Sigmoid colon (tissue), 7 donors: Measurements from ENCODE around the gene ITGAD. TPM values are rescaled to one million over a fixed set of nuclear protein-coding genes. Genes with fewer than 3 reads are reported as not detected.
A peak's percentile ranks its signal among the peaks of the same experiment; 100 is the strongest.

Source experiments
- DNase-seq: peaks from one replicate; pipeline ENCODE4 v3.0.0-alpha.2; 2019
- H3K27ac ChIP-seq, 4 donors: fragments of 200-600 bp; sonication (generic); one replicate each; pipeline ENCODE4 v1.5.1; 2016 to 2019; ENCODE audit warnings: mild to moderate bottlenecking in 1 of 4
- H3K27me3 ChIP-seq, 3 donors: fragments of 200-600 bp; sonication (generic); one replicate each; pipeline ENCODE4 v1.5.1; 2019; ENCODE audit warnings: mild to moderate bottlenecking in 1 of 3
- H3K36me3 ChIP-seq, 4 donors: fragments of 200-600 bp; sonication (generic); one replicate each; pipeline ENCODE4 v1.5.1; 2016 to 2019
- H3K4me1 ChIP-seq, 4 donors: fragments of 200-600 bp; sonication (generic); one replicate each; pipeline ENCODE4 v1.5.1; 2017 to 2019
- H3K4me3 ChIP-seq, 4 donors: fragments of 200-600 bp; sonication (generic); one replicate each; pipeline ENCODE4 v1.5.1; 2017 to 2019; ENCODE audit warnings: mild to moderate bottlenecking in 2 of 4, moderate library complexity in 1 of 4
- H3K9me3 ChIP-seq, 4 donors: fragments of 200-600 bp in 3 of 4; sonication (generic) in 3 of 4; one replicate each; pipeline versions ENCODE4 v1.5.1 to v1.6.1; 2013 to 2019
- EP300 ChIP-seq, 4 donors: sonication (generic); formaldehyde crosslinking; IDR thresholded peaks; one replicate each; pipeline ENCODE4 v1.6.1; 2017; ENCODE audit warnings: antibody characterized with exemption in 4 of 4
- POLR2A ChIP-seq, 2 donors: fragments of 450-650 bp; IDR thresholded peaks; one replicate each; pipeline ENCODE4 v1.6.1; 2016; ENCODE audit warnings: antibody characterized with exemption in 2 of 2, mild to moderate bottlenecking in 2 of 2, moderate library complexity in 2 of 2
- POLR2AphosphoS5 ChIP-seq, 4 donors: sonication (generic); formaldehyde crosslinking; IDR thresholded peaks; one replicate each; pipeline ENCODE4 v1.6.1; 2017; ENCODE audit warnings: antibody characterized with exemption in 4 of 4
- WGBS, 2 donors: extraction: QIAGEN DNeasy Blood & Tissue Kit; methylation state at CpG; one replicate each; pipeline ENCODE4 v1.1.7; 2013; 5-methylcytosine and 5-hydroxymethylcytosine counted together
- intact Hi-C: fragments of 100-400 bp; cut with DNase I; formaldehyde crosslinking; loops from one replicate; pipeline ENCODE4 v1.15.1; 2023
- polyA plus RNA-seq, 3 donors: library from polyadenylated mRNA; stranded (reverse); fragments of 200-250 nt; gene quantifications; one replicate each; pipeline ENCODE4 v1.2.3, GENCODE V29; 2013
- total RNA-seq, 4 donors: library from RNA; depleted of rRNA; stranded (reverse); fragments of >200 nt; gene quantifications; one replicate each; pipeline ENCODE4 v1.1.0, GENCODE V29; 2016
- TF ChIP-seq, protein P1 (sequence below), 4 experiments: fragments of 450-650 bp in 3 of 4; fragments of 200-600 bp in 1 of 4; IDR thresholded peaks; one replicate each; pipeline ENCODE4 v1.5.1; 2016 to 2019; ENCODE audit warnings: antibody characterized with exemption in 4 of 4, mild to moderate bottlenecking in 3 of 4, moderate library complexity in 2 of 4
- donor health status: healthy with polysubstance abuse.
- donor health status: Bipolar disorder and iron deficiency.
- donor health status: healthy.

Gene ITGAD
- total and polyA plus RNA-seq, 7 donors = 0.22 TPM; not detected in 6

DNA sequence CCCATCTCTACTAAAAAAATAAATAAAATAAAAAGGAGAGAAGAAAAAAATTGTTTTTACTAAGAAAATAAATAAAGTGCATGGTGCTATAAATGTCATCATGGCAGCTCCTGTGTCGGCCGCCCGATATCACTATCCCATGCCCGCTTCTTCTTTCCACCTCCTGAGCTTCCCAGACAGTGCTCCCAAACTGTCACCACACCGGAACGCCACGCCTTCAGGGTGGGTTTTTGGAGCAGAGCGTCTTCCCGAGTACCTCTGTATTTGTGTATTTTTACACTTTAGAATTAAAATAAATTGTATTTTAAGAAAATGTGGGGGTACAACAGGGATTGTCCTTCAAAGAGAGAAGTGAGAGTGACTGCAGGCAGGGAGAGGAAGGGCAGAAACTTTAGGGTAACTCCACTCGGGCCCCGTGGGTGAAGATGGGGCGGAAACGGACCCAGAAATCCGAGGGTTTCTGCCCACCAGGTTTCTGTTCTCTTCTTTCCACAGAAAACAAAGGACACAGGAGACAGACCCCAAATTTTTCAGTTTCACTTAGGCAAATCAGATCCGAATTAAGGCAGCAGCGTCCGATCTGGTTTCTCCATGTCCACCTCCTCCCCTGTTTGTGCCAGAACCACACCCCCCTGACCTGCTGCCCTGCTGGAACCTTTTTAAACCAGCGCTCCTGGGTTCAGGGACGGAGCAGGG, 41.7 kb upstream of the ITGAD start:
- Histone ChIP-seq H3K36me3 (no peaks in the 10 kb centered on the region), H3K4me1 (no peaks in the 10 kb centered on the region), H3K9me3 (no peaks in the 10 kb centered on the region), H3K27ac (peak overlapping the region in 2 of 4 donors; percentile 40 to 52), H3K27me3 (peaks cover 0 to 6% (median 0%) of the 10 kb centered on the region in 3 donors), H3K4me3 (no peak overlapping the region)
- WGBS, 2 donors = 69 to 76% methylated on average over 19 of the region's 19 CpGs
- no peak for TF ChIP-seq POLR2AphosphoS5 (IDR thresholded peaks at IDR 0.05)
- TF ChIP-seq, protein P1, sequence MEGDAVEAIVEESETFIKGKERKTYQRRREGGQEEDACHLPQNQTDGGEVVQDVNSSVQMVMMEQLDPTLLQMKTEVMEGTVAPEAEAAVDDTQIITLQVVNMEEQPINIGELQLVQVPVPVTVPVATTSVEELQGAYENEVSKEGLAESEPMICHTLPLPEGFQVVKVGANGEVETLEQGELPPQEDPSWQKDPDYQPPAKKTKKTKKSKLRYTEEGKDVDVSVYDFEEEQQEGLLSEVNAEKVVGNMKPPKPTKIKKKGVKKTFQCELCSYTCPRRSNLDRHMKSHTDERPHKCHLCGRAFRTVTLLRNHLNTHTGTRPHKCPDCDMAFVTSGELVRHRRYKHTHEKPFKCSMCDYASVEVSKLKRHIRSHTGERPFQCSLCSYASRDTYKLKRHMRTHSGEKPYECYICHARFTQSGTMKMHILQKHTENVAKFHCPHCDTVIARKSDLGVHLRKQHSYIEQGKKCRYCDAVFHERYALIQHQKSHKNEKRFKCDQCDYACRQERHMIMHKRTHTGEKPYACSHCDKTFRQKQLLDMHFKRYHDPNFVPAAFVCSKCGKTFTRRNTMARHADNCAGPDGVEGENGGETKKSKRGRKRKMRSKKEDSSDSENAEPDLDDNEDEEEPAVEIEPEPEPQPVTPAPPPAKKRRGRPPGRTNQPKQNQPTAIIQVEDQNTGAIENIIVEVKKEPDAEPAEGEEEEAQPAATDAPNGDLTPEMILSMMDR (IDR thresholded peaks at IDR 0.05) = no peak
- TF ChIP-seq EP300 (IDR thresholded peaks at IDR 0.05) = no peak
- no peak for TF ChIP-seq POLR2A (IDR thresholded peaks at IDR 0.05)
- no peak for DNase-seq
- intact Hi-C loops = no loop called here

DNA sequence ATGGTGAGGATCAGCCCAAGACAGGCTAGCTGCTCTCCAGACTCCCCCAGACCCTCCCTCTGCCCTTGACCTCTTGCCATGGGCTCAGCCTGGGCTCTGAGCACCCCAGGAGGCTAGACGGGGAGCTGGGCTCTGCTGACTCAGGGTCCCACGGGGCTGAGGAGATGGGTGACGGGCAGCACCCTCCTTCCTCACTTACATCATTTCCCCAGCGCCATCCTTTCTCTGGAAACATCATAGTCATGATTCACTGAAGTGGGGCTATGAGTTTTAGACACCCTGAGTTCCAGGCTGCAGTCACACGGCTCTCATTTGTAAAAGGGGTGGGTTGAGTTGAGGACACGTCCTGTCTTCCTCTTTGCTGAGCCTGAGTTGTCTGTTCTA, 41.2 kb upstream of the ITGAD start:
- peak; percentile 40 for DNase-seq
- Histone ChIP-seq H3K27me3 (peaks cover 0 to 11% (median 0%) of the 10 kb centered on the region in 3 donors), H3K4me1 (no peaks in the 10 kb centered on the region), H3K36me3 (no peaks in the 10 kb centered on the region), H3K4me3 (no peak overlapping the region), H3K27ac (peak overlapping the region in 3 of 4 donors; percentile 22 to 52 (median 40)), H3K9me3 (no peaks in the 10 kb centered on the region)
- WGBS, 2 donors = 42 to 48% methylated on average over 6 of the region's 6 CpGs
- intact Hi-C loops = no loop called here
- TF ChIP-seq POLR2AphosphoS5 (IDR thresholded peaks at IDR 0.05) (no peak), EP300 (IDR thresholded peaks at IDR 0.05) (no peak), POLR2A (IDR thresholded peaks at IDR 0.05) (no peak)
- TF ChIP-seq, protein P1 (IDR thresholded peaks at IDR 0.05) = no peak

DNA sequence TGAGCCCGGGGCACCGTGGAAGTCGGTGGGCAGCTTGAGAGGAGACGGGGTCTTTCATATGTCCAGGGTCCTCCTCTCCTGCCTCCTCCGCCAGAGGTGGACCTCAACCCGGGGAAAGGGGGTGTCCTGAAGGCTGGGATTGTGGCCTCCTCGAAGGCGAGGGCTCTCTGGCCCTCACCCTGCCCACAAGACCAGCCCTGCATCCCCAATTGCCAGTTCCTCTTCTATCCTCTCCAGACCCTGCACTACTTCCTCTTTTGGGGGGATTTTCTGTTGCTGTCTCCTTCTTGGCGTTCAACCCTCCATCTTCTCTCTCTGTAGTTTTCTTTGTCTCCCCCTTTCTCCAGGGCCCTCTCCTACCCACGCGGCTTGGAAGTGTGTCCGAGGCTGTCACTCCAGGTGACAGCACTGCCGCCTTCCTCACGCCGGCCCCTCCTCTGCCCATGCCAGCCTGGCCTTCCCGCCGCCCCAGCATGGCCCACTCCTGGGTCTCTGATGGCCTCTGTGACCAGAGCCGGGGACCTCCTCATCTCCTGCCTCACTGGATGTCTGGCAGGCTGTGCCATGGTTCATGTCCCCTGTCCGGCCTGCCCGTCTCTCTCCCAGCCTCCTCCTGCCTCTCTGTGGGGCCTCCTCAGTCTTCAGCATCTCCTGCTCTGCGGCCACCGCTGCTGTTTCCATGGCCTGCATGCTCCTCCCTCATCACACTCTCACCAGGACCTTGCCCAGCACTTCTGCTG, 40.6 kb upstream of the ITGAD start:
- Histone ChIP-seq H3K27me3 (peaks cover 0 to 11% (median 0%) of the 10 kb centered on the region in 3 donors), H3K9me3 (no peaks in the 10 kb centered on the region), H3K27ac (peak overlapping the region in 2 of 4 donors; percentile 22 to 52), H3K4me3 (no peak overlapping the region), H3K4me1 (no peaks in the 10 kb centered on the region), H3K36me3 (no peaks in the 10 kb centered on the region)
- WGBS, 2 donors = 74 to 86% methylated on average over 22 of the region's 22 CpGs
- DNase-seq = peak; percentile 59
- intact Hi-C loops = no loop called here
- no peak for TF ChIP-seq POLR2A (IDR thresholded peaks at IDR 0.05)
- TF ChIP-seq EP300 (IDR thresholded peaks at IDR 0.05) = no peak
- no peak for TF ChIP-seq POLR2AphosphoS5 (IDR thresholded peaks at IDR 0.05)
- TF ChIP-seq, protein P1 (IDR thresholded peaks at IDR 0.05) = no peak

DNA sequence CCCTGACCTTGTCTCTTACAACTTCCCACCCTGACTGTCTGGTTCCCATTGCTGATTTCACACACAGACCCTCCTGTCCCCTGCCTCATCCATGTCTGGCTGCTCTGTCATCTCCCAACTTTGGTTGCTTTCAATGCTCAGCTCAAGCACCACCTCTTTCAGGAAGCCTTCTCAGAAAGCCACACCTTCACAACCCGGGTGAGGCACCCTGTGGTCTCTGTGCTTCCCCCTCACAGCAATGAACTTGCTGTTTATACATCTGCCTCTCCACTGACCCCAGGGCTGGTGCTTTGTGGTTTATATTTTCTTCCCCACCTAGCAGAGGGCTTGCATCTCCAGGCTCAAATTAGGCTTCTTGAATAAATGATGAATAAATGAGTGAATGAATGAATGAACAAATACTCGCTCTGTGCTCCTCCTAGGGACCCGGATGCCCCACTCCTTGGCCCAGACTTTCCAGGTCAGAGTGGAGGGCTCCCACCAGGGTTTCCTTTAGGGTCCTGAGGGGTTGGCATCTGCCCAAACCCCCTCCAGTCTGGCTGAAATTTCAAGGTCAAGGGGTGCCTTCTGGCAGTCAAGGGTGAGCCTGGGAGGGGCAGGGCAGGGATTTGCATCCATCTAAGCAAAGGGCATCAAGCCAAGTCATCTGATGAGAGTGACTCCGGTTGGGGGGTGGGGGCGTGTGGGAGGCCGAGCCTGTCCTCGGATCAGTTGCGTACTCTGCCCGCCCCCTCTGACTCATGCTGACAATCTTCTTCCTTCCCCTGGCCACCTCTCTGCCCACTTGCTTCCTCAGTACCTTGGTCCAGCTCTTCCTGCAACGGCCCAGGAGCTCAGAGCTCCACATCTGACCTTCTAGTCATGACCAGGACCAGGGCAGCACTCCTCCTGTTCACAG, 38.5 kb upstream of the ITGAD start, which contains the start of gene ITGAX:
Gene ITGAX (plus strand): TSS at position 783 of the 898 bp plus-strand sequence. CDS start 79 bp downstream, at position 862.
- peaks cover 0 to 11% (median 0%) of the 10 kb centered on the region in 3 donors for H3K27me3 ChIP-seq
- DNase-seq = no peak
- no peak within 1 kb of the TSS for H3K4me3 ChIP-seq
- intact Hi-C loops = no loop called here
- no peak for TF ChIP-seq EP300 (IDR thresholded peaks at IDR 0.05)
- peak in 2 of 4 donors; percentile 32 to 36 for TF ChIP-seq POLR2AphosphoS5 (IDR thresholded peaks at IDR 0.05)
- TF ChIP-seq POLR2A (IDR thresholded peaks at IDR 0.05) = no peak
- TF ChIP-seq, protein P1 (IDR thresholded peaks at IDR 0.05) = no peak
- H3K4me1 ChIP-seq = no peaks in the 10 kb centered on the region
- H3K36me3 ChIP-seq = no peaks in the 10 kb centered on the region
- peak within 1 kb of the TSS in 1 of 4 donors; percentile 18 for H3K27ac ChIP-seq
- WGBS, 2 donors = 22 to 30% methylated on average over 10 of the region's 10 CpGs
- H3K9me3 ChIP-seq = no peaks in the 10 kb centered on the region
